Chondrocyte (in vitro differentiated cells): ENCODE data around the gene NINL. TPM values are rescaled to one million over a fixed set of nuclear protein-coding genes. Genes with fewer than 3 reads are reported as not detected.

Experiments
- DNase-seq: peaks from one replicate; pipeline ENCODE4 v3.0.0; 2021; ENCODE audit warnings: mixed read lengths, low spot score
- H3K27ac Mint-ChIP-seq: one replicate; pipeline ENCODE4 v1.8.0; 2021; ENCODE audit warnings: mild to moderate bottlenecking, moderate library complexity, mixed read lengths; ENCODE audit not compliant: unreplicated experiment
- H3K27me3 Mint-ChIP-seq: 2 replicates; pipeline ENCODE4 v1.8.0; 2021; ENCODE audit warnings: low read depth, mixed read lengths
- H3K36me3 Mint-ChIP-seq: 2 replicates; pipeline ENCODE4 v1.8.0; 2021; ENCODE audit warnings: low read depth, mixed read lengths
- H3K4me1 Mint-ChIP-seq: 2 replicates; pipeline ENCODE4 v1.8.0; 2021; ENCODE audit warnings: low read depth, mild to moderate bottlenecking, mixed read lengths
- H3K4me3 Mint-ChIP-seq: one replicate; pipeline ENCODE4 v1.8.0; 2021; ENCODE audit warnings: mild to moderate bottlenecking, moderate library complexity, mixed read lengths; ENCODE audit not compliant: unreplicated experiment
- H3K9me3 Mint-ChIP-seq: 2 replicates; pipeline ENCODE4 v1.8.0; 2021; ENCODE audit warnings: low read depth, mixed read lengths
- total RNA-seq: library from RNA; stranded (reverse); gene quantifications from 3 replicates; pipeline ENCODE4 v1.2.1, GENCODE V29; 2021
- TF ChIP-seq, protein P1 (sequence below): fragments of 200-600 bp; sonication (generic); IDR thresholded peaks from 2 replicates; pipeline ENCODE4 v1.5.0; 2021; ENCODE audit warnings: antibody characterized with exemption, mild to moderate bottlenecking, moderate library complexity

Gene NINL
- total RNA-seq, 1 donor from 2014 or later = 10.6 TPM

GRCh38 chr20:25499031-25499430 lies 86.3 kb downstream of the NINL start:
- H3K4me3 Mint-ChIP-seq = no peak overlapping the region
- DNase-seq = no peak
- no peak overlapping the region for H3K27ac Mint-ChIP-seq
- H3K27me3 Mint-ChIP-seq = no peaks in the 10 kb centered on the region
- no peaks in the 10 kb centered on the region for H3K4me1 Mint-ChIP-seq
- TF ChIP-seq, protein P1, sequence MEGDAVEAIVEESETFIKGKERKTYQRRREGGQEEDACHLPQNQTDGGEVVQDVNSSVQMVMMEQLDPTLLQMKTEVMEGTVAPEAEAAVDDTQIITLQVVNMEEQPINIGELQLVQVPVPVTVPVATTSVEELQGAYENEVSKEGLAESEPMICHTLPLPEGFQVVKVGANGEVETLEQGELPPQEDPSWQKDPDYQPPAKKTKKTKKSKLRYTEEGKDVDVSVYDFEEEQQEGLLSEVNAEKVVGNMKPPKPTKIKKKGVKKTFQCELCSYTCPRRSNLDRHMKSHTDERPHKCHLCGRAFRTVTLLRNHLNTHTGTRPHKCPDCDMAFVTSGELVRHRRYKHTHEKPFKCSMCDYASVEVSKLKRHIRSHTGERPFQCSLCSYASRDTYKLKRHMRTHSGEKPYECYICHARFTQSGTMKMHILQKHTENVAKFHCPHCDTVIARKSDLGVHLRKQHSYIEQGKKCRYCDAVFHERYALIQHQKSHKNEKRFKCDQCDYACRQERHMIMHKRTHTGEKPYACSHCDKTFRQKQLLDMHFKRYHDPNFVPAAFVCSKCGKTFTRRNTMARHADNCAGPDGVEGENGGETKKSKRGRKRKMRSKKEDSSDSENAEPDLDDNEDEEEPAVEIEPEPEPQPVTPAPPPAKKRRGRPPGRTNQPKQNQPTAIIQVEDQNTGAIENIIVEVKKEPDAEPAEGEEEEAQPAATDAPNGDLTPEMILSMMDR = no peak
- H3K9me3 Mint-ChIP-seq = no peaks in the 10 kb centered on the region
- H3K36me3 Mint-ChIP-seq = peaks cover 10% of the 10 kb centered on the region

DNA sequence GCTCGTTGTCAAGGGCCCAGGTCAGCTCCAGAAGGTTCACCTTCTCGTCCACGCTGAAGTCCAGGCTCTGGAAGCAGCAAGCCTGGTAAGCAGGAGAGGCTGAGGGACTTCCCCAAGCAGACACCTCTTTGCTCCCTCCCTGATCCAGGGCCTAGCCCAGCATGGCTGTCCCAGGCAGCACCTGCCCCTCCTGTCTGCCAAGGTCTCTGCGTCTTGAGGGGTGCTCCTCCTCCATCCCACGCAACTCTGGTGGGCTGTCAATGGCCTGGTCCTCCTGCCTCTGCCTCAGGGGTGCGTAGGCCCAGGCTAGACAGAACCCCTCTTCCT lies 87.1 kb downstream of the NINL start:
- Mint-ChIP-seq H3K36me3 (peaks cover 7% of the 10 kb centered on the region), H3K27ac (no peak overlapping the region), H3K9me3 (no peaks in the 10 kb centered on the region), H3K27me3 (no peaks in the 10 kb centered on the region), H3K4me1 (no peaks in the 10 kb centered on the region), H3K4me3 (no peak overlapping the region)
- no peak for DNase-seq
- TF ChIP-seq, protein P1 = no peak

GRCh38 chr20:25497586-25498279 lies 87.6 kb downstream of the NINL start:
- Mint-ChIP-seq H3K36me3 (peaks cover 7% of the 10 kb centered on the region), H3K27me3 (no peaks in the 10 kb centered on the region), H3K9me3 (no peaks in the 10 kb centered on the region), H3K27ac (no peak overlapping the region), H3K4me3 (no peak overlapping the region), H3K4me1 (no peaks in the 10 kb centered on the region)
- TF ChIP-seq, protein P1 = no peak
- no peak for DNase-seq

DNA sequence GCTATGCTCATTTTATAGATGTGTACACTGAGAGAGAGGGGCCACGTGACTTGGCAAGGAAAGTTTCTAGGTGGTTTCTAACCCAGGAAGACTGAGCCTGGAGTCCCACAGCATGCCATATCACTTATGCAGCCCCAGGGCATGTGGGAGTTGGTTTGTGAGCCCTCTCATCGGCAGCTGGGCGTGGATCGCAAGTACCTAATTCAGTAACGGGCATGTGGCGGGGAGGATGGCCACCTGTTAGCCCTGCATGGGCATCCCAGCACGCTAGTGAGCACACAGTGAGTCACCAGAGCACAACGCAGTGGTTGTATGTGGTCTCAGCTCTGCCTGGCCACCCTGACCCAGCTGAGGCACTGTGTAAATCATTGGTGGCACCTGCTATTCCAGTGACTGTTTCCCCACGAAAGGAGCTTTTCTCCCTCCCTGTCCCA lies 88.3 kb downstream of the NINL start:
- Mint-ChIP-seq H3K9me3 (no peaks in the 10 kb centered on the region), H3K27me3 (no peaks in the 10 kb centered on the region), H3K4me1 (no peaks in the 10 kb centered on the region), H3K4me3 (no peak overlapping the region), H3K36me3 (peaks cover 3% of the 10 kb centered on the region), H3K27ac (no peak overlapping the region)
- no peak for DNase-seq
- TF ChIP-seq, protein P1 = no peak

DNA sequence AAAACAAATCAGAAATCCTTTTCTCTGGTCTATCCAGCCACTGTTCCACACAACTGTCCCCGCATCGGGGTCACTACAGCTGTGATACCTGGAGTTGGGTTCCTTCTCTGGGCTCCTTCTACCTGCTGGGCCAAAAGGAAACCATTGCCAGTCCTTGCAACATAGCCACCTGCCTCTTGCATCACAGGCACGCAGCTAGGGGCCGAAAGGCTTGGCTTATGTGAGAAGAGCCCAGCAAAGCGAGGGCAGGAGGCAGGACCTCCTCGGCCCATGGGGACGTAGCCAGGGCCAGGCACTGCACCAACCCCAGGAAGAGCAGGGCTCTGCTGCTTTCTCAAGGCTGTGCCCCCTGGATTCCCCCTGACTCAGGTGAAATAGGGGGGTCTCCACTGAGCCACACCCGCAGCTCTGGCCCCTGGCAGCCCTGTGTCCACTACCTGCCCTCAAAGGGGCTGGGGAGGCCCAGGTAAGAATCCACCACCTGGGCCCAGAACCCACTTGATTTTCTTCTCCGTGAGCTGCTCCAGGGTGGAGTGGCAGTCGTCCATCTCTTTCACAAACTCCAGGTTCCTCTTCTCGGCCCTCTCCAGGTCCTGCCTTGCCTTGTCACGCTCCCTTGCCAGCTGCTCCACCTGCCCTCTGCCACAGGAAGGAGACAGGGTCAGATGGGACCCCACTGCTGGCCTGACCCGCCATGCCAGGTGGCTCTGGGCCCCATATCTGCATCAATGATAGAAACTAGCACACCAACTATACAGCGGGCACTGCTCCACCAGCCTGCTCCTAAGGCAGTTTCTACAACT lies 89.0 kb downstream of the NINL start:
- TF ChIP-seq, protein P1 = no peak
- H3K4me1 Mint-ChIP-seq = no peaks in the 10 kb centered on the region
- H3K27ac Mint-ChIP-seq = no peak overlapping the region
- no peaks in the 10 kb centered on the region for H3K9me3 Mint-ChIP-seq
- no peak for DNase-seq
- peaks cover 3% of the 10 kb centered on the region for H3K36me3 Mint-ChIP-seq
- H3K4me3 Mint-ChIP-seq = no peak overlapping the region
- H3K27me3 Mint-ChIP-seq = no peaks in the 10 kb centered on the region
